ENCODE measurements around the gene AKAP6.

GRCh38 chr14:32764131-32764530 lies 435.0 kb downstream of the AKAP6 start:
- TF ChIP-seq CTCF (IDR thresholded peaks at IDR 0.05) (no peak), POLR2AphosphoS5 (IDR thresholded peaks at IDR 0.05) (no peak)
